H1 (cell line): Measurements from ENCODE around the gene SH2D1B. TPM values are rescaled to one million over a fixed set of nuclear protein-coding genes. Genes with fewer than 3 reads are reported as not detected.

Source experiments
- CTCF ChIA-PET: fragments of 300-600 bp; sonication (Branson Sonifier 250); formaldehyde crosslinking; loops from one replicate; lab custom pipeline; 2021; ENCODE audit not compliant: partially characterized antibody; lab: Charles Lee
- POLR2A ChIA-PET: fragments of 300-600 bp; sonication (Branson Sonifier 250); formaldehyde crosslinking; loops from one replicate; lab custom pipeline; 2021; ENCODE audit warnings: inconsistent platforms; ENCODE audit not compliant: partially characterized antibody; lab: Charles Lee
- DNase-seq, 2 experiments: peaks; one replicate each; pipeline versions ENCODE4 v3.0.0 to v3.0.0-alpha.2; 2010 to 2022; ENCODE audit warnings: low spot score in 2 of 2, low read depth in 1 of 2, mixed read lengths in 1 of 2
- FAIRE-seq: peaks from 2 replicates; lab custom pipeline; 2011; peaks lifted over from hg19 to GRCh38; lab: Jason Lieb, UNC
- H2AFZ ChIP-seq: 2 replicates; pipeline ENCODE4 v1.8.1; 2012; ENCODE audit warnings: low read length, inconsistent platforms
- H2AK5ac ChIP-seq: 2 replicates; pipeline ENCODE4 v1.6.1; 2013; ENCODE audit warnings: low read depth, low read length
- H2BK120ac ChIP-seq: replicated peaks from 2 replicates; pipeline ENCODE3; 2013; ENCODE audit warnings: low read depth, low read length, inconsistent platforms
- H2BK12ac ChIP-seq: 2 replicates; pipeline ENCODE4 v1.6.1; 2013; ENCODE audit warnings: low read depth, low read length
- H2BK15ac ChIP-seq: 2 replicates; pipeline ENCODE4 v1.6.1; 2013; ENCODE audit warnings: low read length
- H2BK20ac ChIP-seq: 2 replicates; pipeline ENCODE4 v1.6.1; 2013; ENCODE audit warnings: low read length
- H2BK5ac ChIP-seq: 2 replicates; pipeline ENCODE4 v1.6.1; 2013; ENCODE audit warnings: low read depth, low read length
- H3K14ac ChIP-seq: 2 replicates; pipeline ENCODE4 v1.6.1; 2013; ENCODE audit warnings: inconsistent platforms; ENCODE audit not compliant: insufficient read length
- H3K18ac ChIP-seq: 2 replicates; pipeline ENCODE4 v1.6.1; 2013; ENCODE audit warnings: low read length; ENCODE audit errors: extremely low read depth
- H3K23ac ChIP-seq: 2 replicates; pipeline ENCODE4 v1.6.1; 2013; ENCODE audit warnings: inconsistent platforms; ENCODE audit not compliant: insufficient read length
- H3K23me2 ChIP-seq: 2 replicates; pipeline ENCODE4 v1.6.1; 2013; ENCODE audit warnings: low read depth, low read length
- H3K27ac ChIP-seq: 2 replicates; pipeline ENCODE4 v1.6.1; 2011; ENCODE audit warnings: low read depth, low read length, inconsistent platforms
- H3K27me3 ChIP-seq, 4 experiments: replicated peaks in 1 of 4; 1 replicate in 1 of 4; 2 replicates in 3 of 4; pipeline versions ENCODE4 v1.6.1 to v1.8.1; 2011 to 2013; ENCODE audit warnings: low read length in 3 of 4, mild to moderate bottlenecking in 3 of 4, inconsistent platforms in 2 of 4, mixed read lengths in 2 of 4, moderate library complexity in 1 of 4; ENCODE audit not compliant: control insufficient read depth in 3 of 4, insufficient read depth in 3 of 4; ENCODE audit errors: extremely low read depth in 1 of 4
- H3K36me3 ChIP-seq, 4 experiments: 2 replicates each; pipeline versions ENCODE4 v1.6.1 to v1.8.1; 2011 to 2013; ENCODE audit warnings: mild to moderate bottlenecking in 4 of 4, low read length in 3 of 4, moderate library complexity in 2 of 4, control low read depth in 1 of 4, inconsistent platforms in 1 of 4; ENCODE audit not compliant: insufficient read depth in 4 of 4, control insufficient read depth in 2 of 4
- H3K4ac ChIP-seq: replicated peaks from 2 replicates; pipeline ENCODE3; 2013; ENCODE audit warnings: low read length, low read depth, mixed read lengths, inconsistent platforms; ENCODE audit not compliant: insufficient read length
- H3K4me1 ChIP-seq, 4 experiments: replicated peaks in 1 of 4; 1 replicate in 1 of 4; 2 replicates in 3 of 4; pipeline versions ENCODE4 v1.6.1 to v1.8.1; 2011 to 2013; ENCODE audit warnings: low read length in 3 of 4, inconsistent platforms in 2 of 4, mixed read lengths in 1 of 4; ENCODE audit not compliant: insufficient read depth in 4 of 4, control insufficient read depth in 3 of 4
- H3K4me2 ChIP-seq, 2 experiments: 2 replicates each; pipeline versions ENCODE4 v1.6.1 to v1.8.1; 2011 to 2013; ENCODE audit warnings: low read depth in 2 of 2, low read length in 2 of 2, control low read depth in 1 of 2, inconsistent platforms in 1 of 2, mild to moderate bottlenecking in 1 of 2; ENCODE audit not compliant: insufficient read depth in 1 of 2
- H3K4me3 ChIP-seq, 4 experiments: fragments of 200-600, 300-600 bp in 1 of 4; sonication (generic), shearing (Covaris generic), sonication (Bioruptor Twin) in 1 of 4; 2 replicates each; pipeline versions ENCODE4 v1.5.1 to v1.8.1; 2011 to 2016; ENCODE audit warnings: low read length in 4 of 4, low read depth in 3 of 4, control low read depth in 2 of 4, inconsistent platforms in 2 of 4, mild to moderate bottlenecking in 2 of 4, mixed read lengths in 1 of 4, moderate library complexity in 1 of 4; ENCODE audit not compliant: insufficient read depth in 2 of 4; ENCODE audit errors: extremely low read depth in 1 of 4
- H3K56ac ChIP-seq: replicated peaks from 2 replicates; pipeline ENCODE3; 2013; ENCODE audit warnings: low read depth, mild to moderate bottlenecking, mixed read lengths, low read length, inconsistent platforms; ENCODE audit not compliant: insufficient read length
- H3K79me1 ChIP-seq: 2 replicates; pipeline ENCODE4 v1.6.1; 2013; ENCODE audit warnings: low read depth, low read length, control low read depth
- H3K79me2 ChIP-seq, 2 experiments: 2 replicates each; pipeline versions ENCODE4 v1.6.1 to v1.8.1; 2012 to 2013; ENCODE audit warnings: low read length in 2 of 2, mild to moderate bottlenecking in 2 of 2, inconsistent platforms in 1 of 2; ENCODE audit not compliant: insufficient read depth in 2 of 2, control insufficient read depth in 1 of 2
- H3K9ac ChIP-seq, 4 experiments: replicated peaks in 1 of 4; 1 replicate in 1 of 4; 2 replicates in 3 of 4; pipeline versions ENCODE4 v1.6.1 to v1.8.1; 2011 to 2013; ENCODE audit warnings: low read depth in 3 of 4, low read length in 3 of 4, control low read depth in 2 of 4, mild to moderate bottlenecking in 2 of 4, moderate library complexity in 2 of 4, inconsistent platforms in 1 of 4; ENCODE audit errors: extremely low read depth in 1 of 4
- H3K9me3 ChIP-seq, 2 experiments: 2 replicates each; pipeline versions ENCODE4 v1.6.1 to v1.8.1; 2012 to 2013; ENCODE audit warnings: mild to moderate bottlenecking in 2 of 2, moderate library complexity in 2 of 2, control low read depth in 1 of 2, inconsistent platforms in 1 of 2, low read depth in 1 of 2, low read length in 1 of 2, mixed read lengths in 1 of 2; ENCODE audit not compliant: insufficient read depth in 2 of 2
- H4K20me1 ChIP-seq, 2 experiments: replicated peaks in 1 of 2; 2 replicates each; pipeline versions ENCODE3 to v1.8.1; 2011 to 2013; ENCODE audit warnings: inconsistent platforms in 2 of 2, low read length in 2 of 2, mild to moderate bottlenecking in 1 of 2; ENCODE audit not compliant: insufficient read depth in 2 of 2, control insufficient read depth in 1 of 2
- H4K5ac ChIP-seq: 2 replicates; pipeline ENCODE4 v1.6.1; 2013; ENCODE audit warnings: low read length, low read depth, mixed read lengths, inconsistent platforms; ENCODE audit not compliant: insufficient read length
- H4K8ac ChIP-seq: 2 replicates; pipeline ENCODE4 v1.8.0; 2013; ENCODE audit warnings: mild to moderate bottlenecking, moderate library complexity, low read length, inconsistent platforms; ENCODE audit not compliant: insufficient read depth; ENCODE audit errors: extremely low read depth
- H4K91ac ChIP-seq: replicated peaks from 2 replicates; pipeline ENCODE3; 2013; ENCODE audit warnings: low read length, mixed read lengths, inconsistent platforms; ENCODE audit not compliant: insufficient read length
- BACH1 ChIP-seq: IDR thresholded peaks from 2 replicates; pipeline ENCODE4 v1.6.1; 2012; ENCODE audit warnings: low read length, improper control_type of control experiment
- CHD1 ChIP-seq: IDR thresholded peaks from 2 replicates; pipeline ENCODE4 v1.6.1; 2012; ENCODE audit warnings: low read depth, low read length, improper control_type of control experiment
- EGR1 ChIP-seq: IDR thresholded peaks from 2 replicates; pipeline ENCODE4 v1.6.1; 2011; ENCODE audit warnings: low read depth, low read length, borderline replicate concordance
- GABPA ChIP-seq: IDR thresholded peaks from 2 replicates; pipeline ENCODE4 v1.6.1; 2011; ENCODE audit warnings: mild to moderate bottlenecking, low read length, moderate library complexity, borderline replicate concordance; ENCODE audit not compliant: insufficient read depth
- HDAC2 ChIP-seq, 2 experiments: fragments of 300-600 bp in 1 of 2; sonication (generic) in 1 of 2; IDR thresholded peaks; 2 replicates each; pipeline ENCODE4 v1.6.1; 2011 to 2012; ENCODE audit warnings: low read depth in 2 of 2, low read length in 2 of 2, mild to moderate bottlenecking in 2 of 2, moderate library complexity in 2 of 2, borderline replicate concordance in 1 of 2, inconsistent platforms in 1 of 2
- HDAC6 ChIP-seq: IDR thresholded peaks from one replicate; pipeline ENCODE4 v1.7.1; 2012; ENCODE audit warnings: low read depth, mild to moderate bottlenecking, inconsistent platforms, low read length, moderate library complexity
- KDM1A ChIP-seq: fragments of 200-600, 300-600 bp; sonication (generic); IDR thresholded peaks from 2 replicates; pipeline ENCODE4 v1.7.1; 2016; ENCODE audit warnings: mild to moderate bottlenecking, low read length, borderline replicate concordance
- NRF1 ChIP-seq: IDR thresholded peaks from 2 replicates; pipeline ENCODE4 v1.6.1; 2011; ENCODE audit warnings: mild to moderate bottlenecking, low read depth, low read length, improper control_type of control experiment
- RAD21 ChIP-seq, 2 experiments: IDR thresholded peaks in 1 of 2; conservative IDR thresholded peaks in 1 of 2; 2 replicates each; pipeline ENCODE4 v1.6.1; 2011; ENCODE audit warnings: low read depth in 2 of 2, low read length in 2 of 2, improper control_type of control experiment in 1 of 2, inconsistent platforms in 1 of 2, mild to moderate bottlenecking in 1 of 2, moderate library complexity in 1 of 2
- RNF2 ChIP-seq: fragments of 200-900, 300-1000 bp; sonication (generic); IDR thresholded peaks from 2 replicates; pipeline ENCODE4 v1.7.1; 2016; ENCODE audit warnings: borderline replicate concordance, low read depth, mild to moderate bottlenecking, antibody characterized with exemption, low read length; ENCODE audit not compliant: poor library complexity, severe bottlenecking; ENCODE audit errors: missing control alignments
- YY1 ChIP-seq: IDR thresholded peaks from 2 replicates; pipeline ENCODE4 v1.6.1; 2011; ENCODE audit warnings: low read depth, mild to moderate bottlenecking, low read length
- ZNF274 ChIP-seq: IDR thresholded peaks from 2 replicates; pipeline ENCODE4 v1.7.0; 2012; ENCODE audit warnings: low read length, borderline replicate concordance; ENCODE audit errors: extremely low read depth
- WGBS, 2 experiments: shearing (Covaris generic) in 1 of 2; methylation state at CpG; one replicate each; pipeline versions ENCODE4 v1.1.6 to v1.1.7; 2013 to 2015; ENCODE audit warnings: low lambda C conversion rate in 2 of 2, mixed read lengths in 2 of 2, inconsistent platforms in 1 of 2, low coverage in 1 of 2, missing lambda C conversion rate in 1 of 2; ENCODE audit not compliant: insufficient replicate concordance in 2 of 2, insufficient coverage in 1 of 2, insufficient read length in 1 of 2; ENCODE audit errors: extremely low coverage in 1 of 2, missing lambda C conversion rate in 1 of 2; 5-methylcytosine and 5-hydroxymethylcytosine counted together
- polyA plus RNA-seq, 7 experiments: library from polyadenylated mRNA; depleted of rRNA in 3 of 7; stranded (reverse) in 5 of 7; unstranded in 2 of 7; fragments of >200 nt in 5 of 7; fragments of 200-250 nt in 2 of 7; gene quantifications; 1 replicate in 5 of 7; 2 replicates in 1 of 7; 4 replicates in 1 of 7; pipeline versions ENCODE4 v1.2.1 to v1.2.3, GENCODE V29; 2011 to 2013; ENCODE audit warnings: missing spikeins in 2 of 7, mixed read lengths in 2 of 7
- total RNA-seq: library from RNA; stranded (reverse); fragmentation: NEBNext Ultra II Directional; extraction: Animal tissue kit (Norgen Biotek cat#: 25700); gene quantifications from 2 replicates; pipeline ENCODE4 v1.2.1, GENCODE V29; 2021

Gene SH2D1B
- total and polyA plus RNA-seq, 2 of the 8 experiments (the other 6 are each of a cell fraction or from before 2014, with no cell fraction given): not detected

GRCh38 chr1:162458236-162458635, 46.3 kb upstream of the SH2D1B start:
- no peak overlapping the region for H3K14ac ChIP-seq
- ChIA-PET CTCF (interaction anchor here (0.9 kb wide), 1 partner anchor 34 kb away, joined by 3 read pairs; no protein-coding TSS in a partner anchor), POLR2A (no interaction called here)
- H3K18ac ChIP-seq: no peak overlapping the region
- H2AK5ac ChIP-seq: no peak overlapping the region
- H2BK120ac ChIP-seq: no peak overlapping the region
- FAIRE-seq (no peak), DNase-seq (no peak)
- H2BK20ac ChIP-seq: no peak overlapping the region
- WGBS, 2 experiments: 92% methylated on average over 5 of the region's 5 CpGs; no CpG with 5 or more reads in 1 of the 2 experiments
- H3K4me1 ChIP-seq: no peaks in the 10 kb centered on the region
- H3K79me2 ChIP-seq: no peaks in the 10 kb centered on the region
- no peaks in the 10 kb centered on the region for H3K36me3 ChIP-seq
- no peak overlapping the region for H2BK5ac ChIP-seq
- H3K79me1 ChIP-seq: no peaks in the 10 kb centered on the region
- H4K5ac ChIP-seq: no peak overlapping the region
- TF ChIP-seq YY1 (no peak), KDM1A (no peak), HDAC2 (IDR thresholded peaks at IDR 0.05; ENCODE audit: borderline replicate concordance in 1 of 2, low read depth in 2 of 2, low read length in 2 of 2) (no peak), HDAC6 (no peak), RAD21 (IDR thresholded peaks at IDR 0.05 in 1 of 2, conservative IDR thresholded peaks at IDR 0.05 in 1 of 2; ENCODE audit: low read depth in 2 of 2, low read length in 2 of 2) (no peak), RNF2 (no peak), CHD1 (no peak), GABPA (no peak), BACH1 (no peak), EGR1 (no peak), NRF1 (no peak), ZNF274 (no peak)
- H4K20me1 ChIP-seq: no peaks in the 10 kb centered on the region
- no peak overlapping the region for H3K4me2 ChIP-seq
- no peak overlapping the region for H4K8ac ChIP-seq
- no peak overlapping the region for H3K23ac ChIP-seq
- no peak overlapping the region for H3K4me3 ChIP-seq
- no peak overlapping the region for H4K91ac ChIP-seq
- H3K27ac ChIP-seq: no peak overlapping the region
- no peak overlapping the region for H3K56ac ChIP-seq
- H3K4ac ChIP-seq: no peak overlapping the region
- no peaks in the 10 kb centered on the region for H3K9me3 ChIP-seq
- H3K23me2 ChIP-seq: no peaks in the 10 kb centered on the region; the same call in 1 of the 2 replicates
- no peak overlapping the region for H2BK15ac ChIP-seq
- H2BK12ac ChIP-seq: no peak overlapping the region
- H3K9ac ChIP-seq: no peak overlapping the region
- H3K27me3 ChIP-seq: no peaks in the 10 kb centered on the region
- no peak overlapping the region for H2AFZ ChIP-seq
